Colonic mucosa (tissue), 4 donors: ENCODE data around the gene TXLNA. TPM values are rescaled to one million over a fixed set of nuclear protein-coding genes. Genes with fewer than 3 reads are reported as not detected.

Source experiments
- DNase-seq: peaks from one replicate; pipeline ENCODE4 v3.0.0-alpha.2; 2020
- H3K27ac ChIP-seq: fragments of 200-600 bp; one replicate; pipeline ENCODE4 v1.8.0; 2021
- H3K27me3 ChIP-seq: fragments of 200-600 bp; one replicate; pipeline ENCODE4 v1.8.0; 2021
- H3K36me3 ChIP-seq: fragments of 200-600 bp; one replicate; pipeline ENCODE4 v1.8.0; 2021
- H3K4me1 ChIP-seq: fragments of 200-600 bp; one replicate; pipeline ENCODE4 v1.8.0; 2021; ENCODE audit warnings: mild to moderate bottlenecking
- H3K4me3 ChIP-seq: fragments of 200-600 bp; one replicate; pipeline ENCODE4 v1.8.0; 2021
- H3K9ac ChIP-seq, 2 donors: one replicate each; pipeline ENCODE4 v1.7.0; 2013; ENCODE audit warnings: control low read depth in 2 of 2, low read depth in 2 of 2, low read length in 2 of 2
- H3K9me3 ChIP-seq: fragments of 200-600 bp; one replicate; pipeline ENCODE4 v1.8.0; 2021
- CTCF ChIP-seq: fragments of 200-600 bp; IDR thresholded peaks from one replicate; pipeline ENCODE4 v1.8.0; 2022; ENCODE audit warnings: antibody characterized with exemption, mild to moderate bottlenecking
- intact Hi-C: fragments of 100-400 bp; cut with DNase I; formaldehyde crosslinking; loops from one replicate; pipeline ENCODE4 v1.14.1; 2022
- total RNA-seq, 2 donors: library from RNA; stranded (reverse); fragmentation: NEBNext Ultra II Directional in 1 of 2; extraction: Animal tissue kit (Norgen Biotek cat#: 25700) in 1 of 2; gene quantifications; one replicate each; pipeline ENCODE4 v1.2.1, GENCODE V29; 2021
- donor health status: healthy.
- donor health status: DM: no; HTN: no; CAD: no.
- donor health status: DM: no; HTN: no; CAD: no.

The TXLNA gene
- total RNA-seq, 2 donors from 2014 or later = 32.5 to 47.7 TPM

- Histone ChIP-seq H3K36me3 (peaks cover 10% of the 10 kb centered on the region), H3K27ac (peak within 1 kb of the TSS; percentile 69), H3K27me3 (no peaks in the 10 kb centered on the region), H3K4me3 (peak within 1 kb of the TSS; percentile 60), H3K9ac (peak within 1 kb of the TSS; percentile 65 to 67), H3K9me3 (no peaks in the 10 kb centered on the region), H3K4me1 (peaks cover 3% of the 10 kb centered on the region)
- TF ChIP-seq CTCF = no peak
- intact Hi-C loops = no loop called here
- DNase-seq = peak; percentile 64
These were observed 20.9 kb downstream of the TXLNA start, which contains the start of gene CCDC28B for GRCh38 chr1:32200226-32201010. CCDC28B (plus strand) TSS chr1:32200595; CDS start chr1:32201936, 1,341 bp downstream.

GRCh38 chr1:32201011-32201855 lies 21.8 kb downstream of the TXLNA start:
- peak overlapping the region; percentile 69 for H3K27ac ChIP-seq
- peaks cover 3% of the 10 kb centered on the region for H3K4me1 ChIP-seq
- intact Hi-C loops = no loop called here
- peak overlapping the region; percentile 60 for H3K4me3 ChIP-seq
- TF ChIP-seq CTCF = no peak
- peak; percentile 80 for DNase-seq
- peak overlapping the region; percentile 65 to 67 for H3K9ac ChIP-seq
- no peaks in the 10 kb centered on the region for H3K27me3 ChIP-seq
- H3K36me3 ChIP-seq = peaks cover 4% of the 10 kb centered on the region
- no peaks in the 10 kb centered on the region for H3K9me3 ChIP-seq

- H3K27me3 ChIP-seq = no peaks in the 10 kb centered on the region
- H3K4me1 ChIP-seq = peaks cover 14% of the 10 kb centered on the region
- intact Hi-C loops = no loop called here
- no peak for TF ChIP-seq CTCF
- DNase-seq = peak; percentile 46
- H3K36me3 ChIP-seq = no peaks in the 10 kb centered on the region
- H3K4me3 ChIP-seq = peak overlapping the region; percentile 72
- peak overlapping the region; percentile 88 to 98 for H3K9ac ChIP-seq
- no peaks in the 10 kb centered on the region for H3K9me3 ChIP-seq
- H3K27ac ChIP-seq = no peak overlapping the region
These were observed 25.5 kb downstream of the TXLNA start for GRCh38 chr1:32204943-32205361.

- H3K27me3 ChIP-seq = no peaks in the 10 kb centered on the region
- peak within 1 kb of the TSS; percentile 72 for H3K4me3 ChIP-seq
- intact Hi-C loops = no loop called here
- no peaks in the 10 kb centered on the region for H3K36me3 ChIP-seq
- H3K9me3 ChIP-seq = no peaks in the 10 kb centered on the region
- peak within 1 kb of the TSS; percentile 88 to 98 for H3K9ac ChIP-seq
- H3K27ac ChIP-seq = no peak within 1 kb of the TSS
- peaks cover 14% of the 10 kb centered on the region for H3K4me1 ChIP-seq
- peak; percentile 91 for DNase-seq
- no peak for TF ChIP-seq CTCF
These were observed 26.2 kb downstream of the TXLNA start, which contains the start of gene IQCC for GRCh38 chr1:32205401-32206370. IQCC (plus strand) TSS chr1:32205671; CDS start chr1:32205682, 11 bp downstream.
